Endometrial microvascular endothelial cells (primary cell): ENCODE data around the gene KRTAP10-1. TPM values are rescaled to one million over a fixed set of nuclear protein-coding genes. Genes with fewer than 3 reads are reported as not detected.

Experiments
- in situ Hi-C: cut with HindIII; loops from 2 replicates; pipeline ENCODE4 v1.10.0; 2017; ENCODE audit warnings: low sequenced_read_pairs, low pct_unique_long_range_greater_than_20kb; ENCODE audit errors: inconsistent ontology term
- total RNA-seq: library from RNA; depleted of rRNA; stranded (reverse); fragments of >200 nt; gene quantifications from one replicate; pipeline ENCODE4 v1.2.3, GENCODE V29; 2015; ENCODE audit errors: inconsistent ontology term

Gene KRTAP10-1
- total RNA-seq, 1 donor from 2014 or later: not detected

GRCh38 chr21:44521928-44522752, 17.9 kb downstream of the KRTAP10-1 start:
- in situ Hi-C loops: no loop called here

GRCh38 chr21:44521301-44521927, 18.6 kb downstream of the KRTAP10-1 start:
- in situ Hi-C loops: no loop called here

GRCh38 chr21:44520326-44521300, 19.4 kb downstream of the KRTAP10-1 start:
- in situ Hi-C loops: no loop called here

- in situ Hi-C loops: no loop called here
These were observed 20.4 kb downstream of the KRTAP10-1 start for GRCh38 chr21:44519346-44520325.

GRCh38 chr21:44518686-44519085, 21.3 kb downstream of the KRTAP10-1 start:
- in situ Hi-C loops: no loop called here

- in situ Hi-C loops: no loop called here
These were observed 22.7 kb downstream of the KRTAP10-1 start for GRCh38 chr21:44517175-44517899.

- in situ Hi-C loops: no loop called here
These were observed 23.2 kb downstream of the KRTAP10-1 start for GRCh38 chr21:44516828-44517174.

- in situ Hi-C loops: no loop called here
These were observed 23.7 kb downstream of the KRTAP10-1 start for GRCh38 chr21:44516342-44516741.

GRCh38 chr21:44515359-44516165, 24.4 kb downstream of the KRTAP10-1 start:
- in situ Hi-C loops: no loop called here

- in situ Hi-C loops: no loop called here
These were observed 25.1 kb downstream of the KRTAP10-1 start for GRCh38 chr21:44514746-44515358.

- in situ Hi-C loops: no loop called here
These were observed 25.8 kb downstream of the KRTAP10-1 start for GRCh38 chr21:44514218-44514520.

GRCh38 chr21:44513389-44514217, 26.4 kb downstream of the KRTAP10-1 start:
- in situ Hi-C loops: no loop called here

GRCh38 chr21:44512496-44513388, 27.3 kb downstream of the KRTAP10-1 start:
- in situ Hi-C loops: no loop called here

GRCh38 chr21:44511938-44512275, 28.1 kb downstream of the KRTAP10-1 start:
- in situ Hi-C loops: no loop called here
